Astrocyte of the spinal cord (primary cell): ENCODE measurements around the gene PVR.
"Not testable (repeated sequence)": the region's sequence is repeated elsewhere in the genome, so short reads cannot be mapped to it uniquely, and the experiment has no call there.

ENCODE experiments used
- DNase-seq: peaks from one replicate; pipeline ENCODE4 v3.0.0; 2011; ENCODE audit warnings: low read depth, low spot score
- H3K4me3 ChIP-seq: 2 replicates; pipeline ENCODE4 v1.5.1; 2011; ENCODE audit warnings: low read depth, mild to moderate bottlenecking, low read length, moderate library complexity
- in situ Hi-C: cut with HindIII; loops from 2 replicates; pipeline ENCODE4 v1.10.0; 2017; ENCODE audit warnings: low sequenced_read_pairs
- TF ChIP-seq, protein P1 (sequence below): IDR thresholded peaks from 2 replicates; pipeline ENCODE4 v1.5.1; 2012; ENCODE audit warnings: low read depth, mild to moderate bottlenecking, low read length, inconsistent platforms

Gene PVR

DNA sequence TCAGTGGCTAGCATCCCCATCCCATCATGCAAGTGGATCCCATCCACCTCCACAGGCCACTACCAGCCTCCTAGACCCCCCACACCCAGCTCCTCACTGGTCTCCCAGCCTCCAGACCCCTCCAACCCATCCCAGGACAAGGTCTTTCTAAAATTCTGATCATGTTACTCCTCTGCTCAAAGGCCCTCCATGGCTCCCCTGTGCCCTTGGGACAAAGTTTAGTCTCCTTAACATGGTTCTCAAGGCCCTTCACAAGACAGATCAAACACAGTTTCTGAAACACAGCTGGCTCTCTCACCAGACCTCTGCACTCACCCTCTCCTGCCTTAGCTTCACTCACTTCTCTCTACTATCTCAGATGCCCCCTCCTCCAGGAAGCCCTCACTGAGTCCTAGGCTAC lies 36.8 kb downstream of the PVR start:
- H3K4me3 ChIP-seq: no peak overlapping the region
- DNase-seq: no peak
- in situ Hi-C loops: no loop called here
- TF ChIP-seq, protein P1, sequence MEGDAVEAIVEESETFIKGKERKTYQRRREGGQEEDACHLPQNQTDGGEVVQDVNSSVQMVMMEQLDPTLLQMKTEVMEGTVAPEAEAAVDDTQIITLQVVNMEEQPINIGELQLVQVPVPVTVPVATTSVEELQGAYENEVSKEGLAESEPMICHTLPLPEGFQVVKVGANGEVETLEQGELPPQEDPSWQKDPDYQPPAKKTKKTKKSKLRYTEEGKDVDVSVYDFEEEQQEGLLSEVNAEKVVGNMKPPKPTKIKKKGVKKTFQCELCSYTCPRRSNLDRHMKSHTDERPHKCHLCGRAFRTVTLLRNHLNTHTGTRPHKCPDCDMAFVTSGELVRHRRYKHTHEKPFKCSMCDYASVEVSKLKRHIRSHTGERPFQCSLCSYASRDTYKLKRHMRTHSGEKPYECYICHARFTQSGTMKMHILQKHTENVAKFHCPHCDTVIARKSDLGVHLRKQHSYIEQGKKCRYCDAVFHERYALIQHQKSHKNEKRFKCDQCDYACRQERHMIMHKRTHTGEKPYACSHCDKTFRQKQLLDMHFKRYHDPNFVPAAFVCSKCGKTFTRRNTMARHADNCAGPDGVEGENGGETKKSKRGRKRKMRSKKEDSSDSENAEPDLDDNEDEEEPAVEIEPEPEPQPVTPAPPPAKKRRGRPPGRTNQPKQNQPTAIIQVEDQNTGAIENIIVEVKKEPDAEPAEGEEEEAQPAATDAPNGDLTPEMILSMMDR: no peak

- no peak for DNase-seq
- TF ChIP-seq, protein P1: no peak
- H3K4me3 ChIP-seq: no peak overlapping the region
- in situ Hi-C loops: no loop called here
Observed at GRCh38 chr19:44681992-44682790, 38.5 kb downstream of the PVR start.

- in situ Hi-C loops: no loop called here
- H3K4me3 ChIP-seq: no peak overlapping the region
- TF ChIP-seq, protein P1: no peak
- no peak for DNase-seq
Observed at GRCh38 chr19:44682807-44683206, 39.1 kb downstream of the PVR start.

DNA sequence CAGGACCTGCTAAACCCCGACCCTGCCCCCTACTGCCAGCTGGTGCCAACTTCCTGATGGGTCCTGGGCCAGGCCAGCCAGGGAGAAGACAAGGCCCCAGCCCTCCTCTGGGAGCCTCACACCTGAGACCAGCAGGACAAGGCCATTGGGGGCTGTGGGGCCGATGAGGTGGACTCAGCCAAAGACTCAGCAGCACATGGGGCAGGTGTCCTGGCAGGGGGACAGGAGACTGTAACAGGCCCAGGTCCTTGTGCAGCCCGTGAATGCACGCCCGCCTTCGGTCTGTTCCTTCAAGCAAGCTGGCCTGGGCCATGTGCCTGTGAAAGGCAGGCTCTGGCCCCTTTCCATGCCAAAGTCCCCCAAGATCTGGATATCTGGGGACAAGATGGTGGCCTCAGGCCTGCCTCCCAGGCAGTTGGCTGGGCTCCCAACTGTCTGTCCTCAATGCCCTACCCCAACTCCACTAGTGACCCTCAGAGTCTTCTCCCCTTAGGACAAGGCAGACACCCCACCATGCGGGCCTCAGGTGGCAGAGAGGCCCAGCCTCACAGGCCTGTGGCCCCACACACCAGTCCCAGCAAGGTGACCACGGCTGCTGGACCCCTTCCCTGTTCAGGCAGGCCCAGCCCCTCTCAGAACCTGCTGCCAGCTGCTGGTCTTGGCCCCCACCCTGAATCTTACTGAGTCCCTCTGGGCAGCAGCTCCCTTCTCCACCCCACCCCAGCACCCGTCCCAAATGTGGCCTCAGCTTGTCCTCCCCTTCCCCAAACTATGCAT lies 39.9 kb downstream of the PVR start:
- DNase-seq: no peak
- in situ Hi-C loops: no loop called here

GRCh38 chr19:44684396-44684795 lies 40.7 kb downstream of the PVR start:
- DNase-seq, H3K4me3 ChIP-seq, in situ Hi-C loops: not testable (repeated sequence)

More for the DNA sequence above, 39.9 kb downstream of the PVR start:
- H3K4me3 ChIP-seq: no peak overlapping the region
- TF ChIP-seq, protein P1: no peak

GRCh38 chr19:44684892-44685863 lies 41.5 kb downstream of the PVR start:
- TF ChIP-seq, protein P1: no peak
- no peak overlapping the region for H3K4me3 ChIP-seq
- peak; percentile 84 for DNase-seq
- in situ Hi-C loops: no loop called here
